ACC112 (cell line): Measurements from ENCODE around the gene BRSK2.
"Not testable (repeated sequence)": the region's sequence is repeated elsewhere in the genome, so short reads cannot be mapped to it uniquely, and the experiment has no call there.

ENCODE experiments used
- H2AFZ ChIP-seq: fragments of 200-600 bp; sonication (generic); one replicate; pipeline ENCODE4 v1.6.0; 2017; ENCODE audit warnings: antibody characterized with exemption, low read length; ENCODE audit not compliant: unreplicated experiment
- H3K27ac ChIP-seq: fragments of 200-600 bp; sonication (generic); 2 replicates; pipeline ENCODE4 v1.5.1; 2014; ENCODE audit warnings: low read depth, mild to moderate bottlenecking, antibody characterized with exemption, low read length, moderate library complexity
- H3K27me3 ChIP-seq: fragments of 200-600 bp; sonication (generic); 2 replicates; pipeline ENCODE4 v1.6.1; 2014; ENCODE audit warnings: mild to moderate bottlenecking, antibody characterized with exemption, low read length, moderate library complexity, mixed read lengths; ENCODE audit not compliant: insufficient read depth
- H3K36me3 ChIP-seq: fragments of 200-600 bp; sonication (generic); 2 replicates; pipeline ENCODE4 v1.6.1; 2016; ENCODE audit warnings: mild to moderate bottlenecking, antibody characterized with exemption, low read length, moderate library complexity, mixed read lengths; ENCODE audit not compliant: insufficient read depth
- H3K4me1 ChIP-seq: fragments of 200-600 bp; sonication (generic); one replicate; pipeline ENCODE4 v1.6.1; 2016; ENCODE audit warnings: low read length, mixed read lengths; ENCODE audit not compliant: insufficient read depth, unreplicated experiment, control insufficient read depth
- H3K4me3 ChIP-seq: fragments of 200-600 bp; sonication (generic); 2 replicates; pipeline ENCODE4 v1.5.1; 2014; ENCODE audit warnings: mild to moderate bottlenecking, low read depth, low read length
- H3K79me2 ChIP-seq: fragments of 200-600 bp; sonication (generic); one replicate; pipeline ENCODE4 v1.6.0; 2016; ENCODE audit warnings: low read length; ENCODE audit not compliant: control insufficient read depth, unreplicated experiment, insufficient read depth

BRSK2 gene

GRCh38 chr11:1347411-1347999 lies 42.2 kb upstream of the BRSK2 start:
- not testable (repeated sequence) for H2AFZ ChIP-seq, H3K27ac ChIP-seq, H3K4me1 ChIP-seq, H3K36me3 ChIP-seq, H3K4me3 ChIP-seq, H3K27me3 ChIP-seq, H3K79me2 ChIP-seq

DNA sequence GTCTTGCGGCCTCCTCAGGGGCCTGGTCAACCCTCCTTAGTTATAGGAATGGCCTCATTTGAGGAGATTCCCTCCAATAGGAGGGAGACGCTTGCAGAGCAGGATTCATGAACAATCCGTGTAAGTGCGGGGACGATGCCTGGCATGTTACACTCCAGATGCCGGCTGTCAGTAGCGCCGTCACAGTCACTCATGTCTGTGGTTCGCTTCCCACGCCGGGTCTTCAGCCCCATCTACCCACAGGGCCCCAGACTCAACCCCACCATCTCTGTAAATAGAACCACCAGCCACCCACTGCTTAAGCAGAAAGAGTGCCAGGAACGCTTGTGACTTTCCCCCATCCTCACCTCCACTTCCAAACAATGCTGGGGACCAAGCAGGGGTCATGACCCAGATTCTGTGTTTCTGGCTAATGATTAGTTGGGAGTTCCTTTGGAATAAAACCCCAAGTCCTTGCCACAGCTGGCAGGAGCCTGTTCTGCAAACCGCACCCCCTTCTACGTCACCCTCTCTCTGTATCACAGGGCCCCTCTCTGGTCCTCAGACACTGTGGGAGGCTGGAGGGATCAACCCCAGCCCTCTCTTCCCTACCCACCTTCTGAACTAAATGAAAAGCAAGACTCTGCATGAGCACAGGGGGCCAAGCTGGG lies 41.5 kb upstream of the BRSK2 start:
- Histone ChIP-seq H2AFZ (no peak overlapping the region), H3K36me3 (no peaks in the 10 kb centered on the region), H3K27ac (no peak overlapping the region), H3K27me3 (peaks cover 3% of the 10 kb centered on the region; the same call in 1 of the 2 replicates), H3K4me3 (no peak overlapping the region), H3K4me1 (no peaks in the 10 kb centered on the region), H3K79me2 (no peaks in the 10 kb centered on the region)

- no peaks in the 10 kb centered on the region for H3K36me3 ChIP-seq
- H2AFZ ChIP-seq = no peak overlapping the region
- peaks cover 3% of the 10 kb centered on the region; the same call in 1 of the 2 replicates for H3K27me3 ChIP-seq
- H3K4me3 ChIP-seq = no peak overlapping the region
- H3K27ac ChIP-seq = no peak overlapping the region
- no peaks in the 10 kb centered on the region for H3K79me2 ChIP-seq
- no peaks in the 10 kb centered on the region for H3K4me1 ChIP-seq
These were observed 40.9 kb upstream of the BRSK2 start for GRCh38 chr11:1348796-1349326.

GRCh38 chr11:1349327-1350041 lies 40.2 kb upstream of the BRSK2 start:
- Histone ChIP-seq H3K79me2 (no peaks in the 10 kb centered on the region), H3K36me3 (no peaks in the 10 kb centered on the region), H3K4me1 (no peaks in the 10 kb centered on the region), H3K27me3 (peaks cover 6% of the 10 kb centered on the region; the same call in 1 of the 2 replicates), H2AFZ (no peak overlapping the region), H3K4me3 (no peak overlapping the region), H3K27ac (no peak overlapping the region)

GRCh38 chr11:1350086-1350725 lies 39.5 kb upstream of the BRSK2 start:
- Histone ChIP-seq H3K27me3 (peaks cover 11% of the 10 kb centered on the region; the same call in 1 of the 2 replicates), H3K36me3 (no peaks in the 10 kb centered on the region), H3K79me2 (no peaks in the 10 kb centered on the region), H2AFZ (no peak overlapping the region), H3K4me3 (no peak overlapping the region), H3K27ac (no peak overlapping the region), H3K4me1 (no peaks in the 10 kb centered on the region)

DNA sequence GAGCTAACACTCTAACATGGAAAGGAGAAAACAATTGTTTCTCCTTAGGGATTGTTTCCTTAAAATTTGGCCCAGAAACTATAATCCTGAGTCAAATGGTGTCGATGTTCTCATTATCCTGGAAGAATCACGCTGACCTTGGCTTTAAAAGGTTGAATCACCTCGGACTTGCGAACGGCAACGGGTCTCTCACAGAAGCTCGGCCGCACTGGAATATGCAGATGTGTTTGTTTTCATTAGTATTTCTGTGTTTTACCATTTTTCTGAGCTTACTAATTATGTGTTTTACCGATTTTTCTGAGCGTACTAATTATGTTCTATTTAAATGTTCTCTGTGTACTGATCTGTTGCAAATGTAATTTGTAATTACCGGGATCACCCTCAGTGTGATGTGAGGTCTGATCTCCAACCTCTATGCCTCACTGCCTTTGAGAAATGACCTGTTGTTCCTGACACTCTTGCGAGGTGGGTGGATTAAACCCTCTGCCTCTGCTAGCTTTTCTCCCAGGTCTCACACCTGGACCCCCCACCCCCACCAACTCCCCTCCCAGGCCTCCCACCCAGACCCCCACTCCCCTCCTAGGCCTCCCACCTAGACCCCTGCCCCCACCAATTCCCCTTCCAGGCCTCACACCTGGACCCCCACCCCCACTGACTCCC lies 38.3 kb upstream of the BRSK2 start:
- Histone ChIP-seq H3K4me3 (no peak overlapping the region), H3K79me2 (no peaks in the 10 kb centered on the region), H3K27ac (no peak overlapping the region), H3K36me3 (no peaks in the 10 kb centered on the region), H2AFZ (no peak overlapping the region), H3K27me3 (peaks cover 13% of the 10 kb centered on the region; the same call in 1 of the 2 replicates), H3K4me1 (no peaks in the 10 kb centered on the region)

GRCh38 chr11:1352696-1353382 lies 36.9 kb upstream of the BRSK2 start:
- no peaks in the 10 kb centered on the region for H3K4me1 ChIP-seq
- H3K27me3 ChIP-seq = peaks cover 20% of the 10 kb centered on the region
- H3K79me2 ChIP-seq = no peaks in the 10 kb centered on the region
- H2AFZ ChIP-seq = no peak overlapping the region
- H3K27ac ChIP-seq = no peak overlapping the region
- no peaks in the 10 kb centered on the region for H3K36me3 ChIP-seq
- no peak overlapping the region for H3K4me3 ChIP-seq

DNA sequence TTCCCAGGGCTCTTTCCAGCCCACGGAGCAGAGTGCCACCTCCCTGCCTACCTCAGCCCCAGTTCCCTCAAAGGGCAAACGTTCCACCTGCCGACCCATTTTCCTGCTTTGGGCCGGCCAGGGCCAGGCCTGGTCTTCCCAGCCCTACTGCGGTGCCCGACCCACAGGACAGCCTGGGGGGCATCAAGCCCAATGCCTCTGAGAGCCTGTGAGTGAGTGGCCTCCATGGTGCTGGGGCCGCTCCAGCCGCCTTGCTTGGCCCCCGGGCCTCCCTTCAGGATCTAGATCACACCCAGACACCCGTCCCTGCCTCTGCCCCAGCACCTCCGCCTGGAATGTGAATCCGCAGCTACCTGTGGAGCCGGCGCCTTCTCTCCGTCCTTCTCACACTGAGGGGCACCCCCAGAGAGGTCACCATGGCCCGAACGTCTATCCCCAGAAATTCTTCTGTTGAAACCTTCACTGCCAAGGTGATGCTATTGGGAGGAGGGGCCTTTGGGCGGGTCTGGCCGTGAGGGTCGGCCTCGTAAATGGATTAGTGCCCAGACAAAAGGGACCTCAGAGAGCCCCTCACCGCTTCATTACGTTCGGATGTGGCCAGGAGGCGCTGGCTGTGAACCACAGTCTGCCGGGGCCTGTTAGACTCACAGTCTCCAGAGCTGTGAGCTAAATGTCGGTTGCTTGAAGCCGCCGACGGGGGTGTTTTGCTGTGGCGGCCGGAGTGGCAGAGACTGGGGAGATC lies 36.2 kb upstream of the BRSK2 start:
- no peaks in the 10 kb centered on the region for H3K36me3 ChIP-seq
- no peak overlapping the region for H3K27ac ChIP-seq
- H3K27me3 ChIP-seq = peaks cover 24% of the 10 kb centered on the region
- H3K79me2 ChIP-seq = no peaks in the 10 kb centered on the region
- H2AFZ ChIP-seq = no peak overlapping the region
- no peak overlapping the region for H3K4me3 ChIP-seq
- no peaks in the 10 kb centered on the region for H3K4me1 ChIP-seq

DNA sequence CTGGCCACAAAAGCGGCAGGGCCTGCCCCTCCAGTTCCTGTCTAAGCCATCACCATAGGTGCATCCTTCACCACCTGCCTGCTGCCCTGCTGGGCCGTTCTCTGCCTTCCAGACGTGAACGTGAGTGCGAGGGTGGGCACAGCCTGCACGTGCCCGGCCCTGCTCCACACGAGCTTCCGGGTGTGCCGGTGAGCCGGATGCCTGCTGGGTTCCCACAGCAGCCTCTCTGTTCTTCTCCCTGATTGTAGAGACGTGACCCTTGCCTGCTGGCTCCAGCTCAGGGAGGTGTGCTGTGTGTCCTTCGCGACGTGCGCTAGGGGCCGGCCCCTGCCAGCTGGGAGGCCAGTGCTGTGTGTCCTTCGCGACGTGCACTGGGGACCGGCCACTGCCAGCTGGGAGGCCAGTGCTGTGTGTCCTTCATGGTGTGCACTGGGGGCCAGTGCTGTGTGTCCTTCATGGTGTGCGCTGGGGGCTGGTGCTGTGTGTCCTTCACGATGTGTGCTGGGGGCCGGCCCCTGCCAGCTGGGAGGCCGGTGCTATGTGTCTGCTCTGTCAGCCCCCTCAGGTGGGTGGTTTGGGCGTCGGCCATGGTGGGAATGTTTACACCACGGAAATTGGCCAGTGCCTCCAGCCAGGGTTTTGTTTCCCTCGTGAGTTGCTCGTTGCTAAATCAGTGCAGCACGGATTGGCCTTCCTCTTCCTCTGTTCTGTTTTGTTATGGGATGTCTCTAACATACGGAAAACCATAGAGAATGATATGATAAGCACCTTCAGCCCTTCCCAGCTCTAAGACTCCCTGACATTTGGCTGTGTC lies 35.4 kb upstream of the BRSK2 start:
- no peaks in the 10 kb centered on the region for H3K36me3 ChIP-seq
- peaks cover 24% of the 10 kb centered on the region for H3K27me3 ChIP-seq
- H3K79me2 ChIP-seq = no peaks in the 10 kb centered on the region

More for the DNA sequence above, 35.4 kb upstream of the BRSK2 start:
- Histone ChIP-seq H2AFZ (no peak overlapping the region), H3K4me1 (no peaks in the 10 kb centered on the region), H3K4me3 (no peak overlapping the region), H3K27ac (no peak overlapping the region)
